Ovary (tissue), 9 donors: ENCODE measurements around the gene SLC1A6. TPM values are rescaled to one million over a fixed set of nuclear protein-coding genes. Genes with fewer than 3 reads are reported as not detected.
"Not testable (repeated sequence)": the region's sequence is repeated elsewhere in the genome, so short reads cannot be mapped to it uniquely, and the experiment has no call there.

Experiments
- DNase-seq, 5 donors: peaks; one replicate each; pipeline ENCODE4 v3.0.0-alpha.2; 2019 to 2020
- H3K27ac ChIP-seq, 2 donors: fragments of 200-600 bp; one replicate each; pipeline versions ENCODE4 v1.5.1 to v1.8.0; 2019 to 2022
- H3K27me3 ChIP-seq: fragments of 200-600 bp; one replicate; pipeline ENCODE4 v1.8.0; 2022
- H3K36me3 ChIP-seq: fragments of 200-600 bp; sonication (generic); one replicate; pipeline ENCODE4 v1.5.1; 2019
- H3K4me1 ChIP-seq: one replicate; pipeline ENCODE4 v1.8.1; 2013; ENCODE audit warnings: mild to moderate bottlenecking, moderate library complexity; ENCODE audit not compliant: insufficient read depth
- H3K4me3 ChIP-seq: fragments of 200-600 bp; sonication (generic); one replicate; pipeline ENCODE4 v1.5.1; 2017
- H3K9me3 ChIP-seq, 2 donors: fragments of 200-600 bp in 1 of 2; sonication (generic) in 1 of 2; one replicate each; pipeline versions ENCODE4 v1.5.1 to v1.8.1; 2013 to 2019; ENCODE audit warnings: mild to moderate bottlenecking in 1 of 2, moderate library complexity in 1 of 2
- EP300 ChIP-seq: sonication (generic); formaldehyde crosslinking; IDR thresholded peaks from one replicate; pipeline ENCODE4 v1.6.1; 2017; ENCODE audit warnings: antibody characterized with exemption
- POLR2A ChIP-seq: fragments of 450-650 bp; IDR thresholded peaks from one replicate; pipeline ENCODE4 v1.6.1; 2017; ENCODE audit warnings: antibody characterized with exemption, mild to moderate bottlenecking, moderate library complexity
- WGBS, 3 donors: extraction: QIAGEN DNeasy Blood & Tissue Kit in 1 of 3; methylation state at CpG; one replicate each; pipeline versions ENCODE4 v1.1.5 to v1.1.7; 2013 to 2017; 5-methylcytosine and 5-hydroxymethylcytosine counted together
- intact Hi-C, 4 donors: fragments of 100-400 bp; cut with DNase I; formaldehyde crosslinking; loops; one replicate each; pipeline versions ENCODE4 v1.11.0 to v1.15.1; 2022 to 2023
- polyA plus RNA-seq, 2 donors: library from polyadenylated mRNA; stranded (reverse); fragments of 200-250 nt in 1 of 2; fragments of 350-450 nt in 1 of 2; fragmentation: Illumina TruSeq in 1 of 2; extraction: RNeasy Lipid Tissue Mini Kit (QIAGEN cat#74804) in 1 of 2; gene quantifications; one replicate each; pipeline ENCODE4 v1.2.3, GENCODE V29; 2013 to 2014
- total RNA-seq, 7 donors: library from RNA; depleted of rRNA in 2 of 7; stranded (reverse); fragments of >200 nt in 2 of 7; fragmentation: NEBNext Ultra II Directional in 3 of 7; extraction: Animal tissue kit (Norgen Biotek cat#: 25700) in 3 of 7; gene quantifications; one replicate each; pipeline versions ENCODE4 v1.1.0 to v1.2.4, GENCODE V29; 2016 to 2023
- TF ChIP-seq, protein P1 (sequence below), 3 donors: fragments of 450-650 bp in 2 of 3; fragments of 200-600 bp in 1 of 3; IDR thresholded peaks; one replicate each; pipeline versions ENCODE4 v1.5.1 to v1.8.0; 2016 to 2022; ENCODE audit warnings: antibody characterized with exemption in 3 of 3, mild to moderate bottlenecking in 1 of 3
- donor health status: DM: no; HTN: no; CAD: no; lungs with moderate emphysema.
- donor health status: DM: no; HTN: no; CAD: no.
- donor health status: Bipolar disorder and iron deficiency.
- donor health status: DM: yes; HTN: yes; CAD: no.
- donor health status: DM: no; HTN: no; CAD: no.
- donor health status: DM: yes; HTN: yes; CAD: no.

Gene SLC1A6
- total and polyA plus RNA-seq, 9 donors: 0.08 TPM; not detected in 8

DNA sequence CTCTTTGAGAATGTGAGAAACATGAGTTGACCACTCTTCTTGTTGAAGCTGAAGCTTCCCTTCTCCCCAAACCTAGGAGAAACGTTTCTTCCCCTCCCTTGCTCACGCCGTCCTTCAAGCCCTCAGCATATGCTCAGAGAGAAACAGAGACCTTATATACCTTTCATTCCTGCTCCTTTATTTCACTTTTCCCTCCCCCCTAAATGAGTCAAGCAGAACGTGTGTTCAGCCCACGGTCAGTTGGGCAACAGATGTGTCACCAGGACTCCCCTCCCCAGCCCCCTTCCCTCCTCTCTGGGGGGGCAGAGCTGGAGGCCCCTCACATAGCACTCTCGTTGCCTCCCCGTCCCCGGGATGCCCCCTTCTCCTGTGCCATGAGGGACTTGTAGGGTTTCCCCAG lies 29.8 kb downstream of the SLC1A6 start:
- H3K27ac ChIP-seq: no peak overlapping the region
- 51 to 54% (median 53%) methylated on average over 8 of the region's 8 CpGs for WGBS, 3 donors
- no peaks in the 10 kb centered on the region for H3K36me3 ChIP-seq
- H3K4me1 ChIP-seq: no peaks in the 10 kb centered on the region
- H3K4me3 ChIP-seq: no peak overlapping the region
- peaks cover 0 to 10% of the 10 kb centered on the region in 2 donors for H3K9me3 ChIP-seq
- intact Hi-C loops: no loop called here
- TF ChIP-seq, protein P1, sequence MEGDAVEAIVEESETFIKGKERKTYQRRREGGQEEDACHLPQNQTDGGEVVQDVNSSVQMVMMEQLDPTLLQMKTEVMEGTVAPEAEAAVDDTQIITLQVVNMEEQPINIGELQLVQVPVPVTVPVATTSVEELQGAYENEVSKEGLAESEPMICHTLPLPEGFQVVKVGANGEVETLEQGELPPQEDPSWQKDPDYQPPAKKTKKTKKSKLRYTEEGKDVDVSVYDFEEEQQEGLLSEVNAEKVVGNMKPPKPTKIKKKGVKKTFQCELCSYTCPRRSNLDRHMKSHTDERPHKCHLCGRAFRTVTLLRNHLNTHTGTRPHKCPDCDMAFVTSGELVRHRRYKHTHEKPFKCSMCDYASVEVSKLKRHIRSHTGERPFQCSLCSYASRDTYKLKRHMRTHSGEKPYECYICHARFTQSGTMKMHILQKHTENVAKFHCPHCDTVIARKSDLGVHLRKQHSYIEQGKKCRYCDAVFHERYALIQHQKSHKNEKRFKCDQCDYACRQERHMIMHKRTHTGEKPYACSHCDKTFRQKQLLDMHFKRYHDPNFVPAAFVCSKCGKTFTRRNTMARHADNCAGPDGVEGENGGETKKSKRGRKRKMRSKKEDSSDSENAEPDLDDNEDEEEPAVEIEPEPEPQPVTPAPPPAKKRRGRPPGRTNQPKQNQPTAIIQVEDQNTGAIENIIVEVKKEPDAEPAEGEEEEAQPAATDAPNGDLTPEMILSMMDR (IDR thresholded peaks at IDR 0.05): no peak
- no peak for TF ChIP-seq EP300
- no peaks in the 10 kb centered on the region for H3K27me3 ChIP-seq
- no peak for DNase-seq

DNA sequence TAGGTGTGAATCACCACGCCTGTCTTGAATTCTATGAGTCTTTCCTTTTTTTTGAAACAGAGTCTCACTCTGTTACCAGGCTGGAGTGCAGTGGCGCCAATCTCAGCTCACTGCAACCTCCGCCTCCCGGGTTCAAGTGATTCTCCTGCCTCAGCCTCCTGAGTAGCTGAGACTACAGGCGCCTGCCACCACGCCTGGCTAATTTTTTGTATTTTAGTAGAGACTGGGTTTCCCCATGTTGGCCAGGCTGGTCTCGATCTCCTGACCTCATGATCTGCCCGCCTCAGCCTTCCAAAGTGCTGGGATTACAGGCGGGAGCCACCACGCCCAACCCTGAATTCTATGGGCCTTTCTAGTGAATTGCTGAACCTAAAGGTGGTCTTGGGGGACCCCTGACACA lies 30.3 kb downstream of the SLC1A6 start:
- H3K27ac ChIP-seq: not testable (repeated sequence)

DNA sequence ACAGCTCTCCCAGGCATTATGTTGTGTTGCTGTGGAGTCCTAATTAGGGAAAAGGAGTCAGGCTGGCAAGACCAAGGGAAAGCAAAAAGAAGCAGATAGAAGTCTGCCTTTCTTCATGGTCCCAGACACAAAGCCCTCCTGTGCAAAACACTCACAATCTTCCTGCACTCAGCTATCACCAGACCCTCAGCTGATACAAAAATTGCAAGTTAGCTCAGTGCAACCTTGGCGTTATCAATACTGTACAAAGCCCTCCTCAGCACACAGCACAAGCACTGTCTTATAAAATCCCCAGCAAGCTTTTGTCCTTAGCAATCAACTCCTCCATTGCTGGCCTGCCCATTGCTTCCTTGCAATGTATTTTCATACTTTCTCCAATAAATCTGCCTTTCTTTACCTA lies 35.2 kb downstream of the SLC1A6 start:
- Histone ChIP-seq H3K9me3 (no peaks in the 10 kb centered on the region), H3K36me3 (no peaks in the 10 kb centered on the region), H3K4me3 (no peak overlapping the region), H3K27me3 (no peaks in the 10 kb centered on the region), H3K4me1 (no peaks in the 10 kb centered on the region), H3K27ac (no peak overlapping the region)
- DNase-seq: no peak
- TF ChIP-seq POLR2A: no peak
- intact Hi-C loops: no loop called here
- 67 to 89% (median 74%) methylated on average over 1 of the region's 1 CpG for WGBS, 3 donors

More for the DNA sequence above, 30.3 kb downstream of the SLC1A6 start:
- H3K9me3 ChIP-seq, H3K4me3 ChIP-seq, H3K36me3 ChIP-seq, H3K27me3 ChIP-seq, DNase-seq, intact Hi-C loops, H3K4me1 ChIP-seq: not testable (repeated sequence)
- 80 to 82% (median 81%) methylated on average over 10 of the region's 10 CpGs for WGBS, 3 donors

DNA sequence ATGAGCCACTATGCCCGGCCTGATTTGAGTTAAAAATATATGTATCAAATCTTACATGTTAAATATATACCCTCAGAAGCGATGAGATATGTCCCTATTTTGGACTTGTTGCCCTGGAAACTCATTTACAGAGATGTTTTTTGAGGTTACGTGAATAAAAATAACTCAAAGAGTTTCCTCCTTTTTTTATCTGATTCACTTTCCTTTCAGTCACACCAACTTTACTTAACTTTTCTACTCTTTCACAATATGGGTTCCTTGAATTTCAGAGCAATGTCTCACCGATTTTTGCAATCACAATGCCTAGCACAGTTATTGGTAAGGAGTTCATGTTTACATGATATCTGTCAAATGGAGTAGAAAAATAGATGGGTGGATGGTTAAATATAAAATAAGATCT lies 36.1 kb downstream of the SLC1A6 start:
- H3K9me3 ChIP-seq: no peaks in the 10 kb centered on the region
- intact Hi-C loops: no loop called here
- H3K27me3 ChIP-seq: no peaks in the 10 kb centered on the region
- H3K4me3 ChIP-seq: no peak overlapping the region
- H3K4me1 ChIP-seq: no peaks in the 10 kb centered on the region
- DNase-seq: no peak
- H3K27ac ChIP-seq: no peak overlapping the region
- H3K36me3 ChIP-seq: no peaks in the 10 kb centered on the region
- WGBS, 3 donors: 66 to 70% (median 70%) methylated on average over 4 of the region's 4 CpGs
- TF ChIP-seq, protein P1 (IDR thresholded peaks at IDR 0.05): no peak
- TF ChIP-seq POLR2A: no peak
- no peak for TF ChIP-seq EP300

DNA sequence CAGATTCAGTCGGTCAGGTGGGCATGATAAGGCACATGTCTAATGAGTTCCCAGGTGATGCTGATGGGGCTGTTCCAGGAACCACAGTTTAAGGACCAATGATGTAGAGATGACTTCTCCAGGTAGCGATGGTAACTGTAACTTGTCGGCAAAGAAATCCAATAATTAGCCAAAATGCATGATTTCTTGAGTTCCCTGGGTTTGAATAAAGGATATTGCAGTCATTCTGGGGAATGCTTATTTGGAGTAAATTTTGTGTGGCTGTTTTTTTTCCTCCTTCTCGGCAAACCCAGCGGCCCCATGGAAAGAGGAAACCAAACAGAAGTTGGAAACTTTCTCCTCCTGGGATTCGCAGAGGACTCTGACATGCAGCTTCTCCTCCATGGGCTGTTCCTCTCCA lies 38.5 kb downstream of the SLC1A6 start, which contains the start of gene OR7C2:
Gene OR7C2, plus strand, starts transcription at position 301 of the 400 bp plus-strand sequence. Its CDS starts 0 bp downstream, at position 301.
- Histone ChIP-seq H3K9me3 (no peaks in the 10 kb centered on the region), H3K27ac (no peak within 1 kb of the TSS), H3K4me3 (no peak within 1 kb of the TSS), H3K4me1 (no peaks in the 10 kb centered on the region), H3K36me3 (no peaks in the 10 kb centered on the region), H3K27me3 (no peaks in the 10 kb centered on the region)
- WGBS, 3 donors: 80 to 83% (median 81%) methylated on average over 6 of the region's 6 CpGs
- no peak for DNase-seq
- intact Hi-C loops: no loop called here
- TF ChIP-seq EP300 (no peak), POLR2A (no peak)
- TF ChIP-seq, protein P1 (IDR thresholded peaks at IDR 0.05): no peak

DNA sequence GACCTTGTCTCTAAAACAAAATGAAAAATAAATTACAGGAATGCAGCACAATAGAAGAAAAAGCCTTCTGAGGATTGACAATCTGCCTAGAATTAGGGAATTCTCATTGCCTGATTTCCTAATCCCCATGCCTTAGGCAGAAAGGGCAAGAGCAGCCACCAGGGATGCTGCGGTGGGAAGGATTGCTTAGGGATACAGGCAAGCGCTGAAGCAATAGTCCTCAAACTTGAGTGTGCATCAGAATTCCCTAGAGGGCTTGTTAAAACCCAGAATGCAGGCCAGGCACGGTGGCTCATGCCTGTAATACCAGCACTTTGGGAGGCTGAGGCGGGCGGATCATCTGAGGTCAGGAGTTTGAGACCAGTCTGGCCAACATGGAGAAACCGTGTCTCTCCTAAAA lies 39.4 kb downstream of the SLC1A6 start:
- intact Hi-C loops: no loop called here
- TF ChIP-seq EP300 (no peak), POLR2A (no peak)
- TF ChIP-seq, protein P1 (IDR thresholded peaks at IDR 0.05): no peak
- 73 to 80% (median 75%) methylated on average over 6 of the region's 6 CpGs for WGBS, 3 donors

More for the DNA sequence above, 39.4 kb downstream of the SLC1A6 start:
- Histone ChIP-seq H3K4me3 (no peak overlapping the region), H3K36me3 (no peaks in the 10 kb centered on the region), H3K27ac (no peak overlapping the region), H3K9me3 (no peaks in the 10 kb centered on the region), H3K4me1 (no peaks in the 10 kb centered on the region), H3K27me3 (no peaks in the 10 kb centered on the region)
- DNase-seq: no peak
